GM18526 (cell line): ENCODE results near the gene PSMB10.

Source experiments
- POLR2A ChIP-seq: IDR thresholded peaks from 3 replicates; pipeline ENCODE4 v1.6.1; 2011; ENCODE audit not compliant: insufficient read length; ENCODE audit errors: extremely low read depth

PSMB10 gene

GRCh38 chr16:67893743-67894399 is 42.8 kb downstream of the PSMB10 start:
- TF ChIP-seq POLR2A, result no peak

GRCh38 chr16:67892899-67893742 is 43.5 kb downstream of the PSMB10 start, which contains the start of gene PSKH1:
PSKH1 (plus strand) TSS chr16:67893254; CDS start chr16:67908750, 15,496 bp downstream.
- TF ChIP-seq POLR2A, result peak; percentile 64

GRCh38 chr16:67892375-67892774 is 44.3 kb downstream of the PSMB10 start:
- TF ChIP-seq POLR2A, result no peak

- TF ChIP-seq POLR2A, result no peak
These were observed 48.3 kb downstream of the PSMB10 start for GRCh38 chr16:67888331-67888730.

GRCh38 chr16:67886387-67886786 is 50.3 kb downstream of the PSMB10 start:
- TF ChIP-seq POLR2A, result no peak

GRCh38 chr16:67885976-67886375 is 50.7 kb downstream of the PSMB10 start:
- no peak for TF ChIP-seq POLR2A

- no peak for TF ChIP-seq POLR2A
These were observed 51.1 kb downstream of the PSMB10 start for GRCh38 chr16:67885545-67885944.

GRCh38 chr16:67884684-67885083 is 52.0 kb downstream of the PSMB10 start, which contains the start of gene NRN1L:
NRN1L (plus strand) TSS chr16:67884885; CDS start chr16:67884904, 19 bp downstream.
- no peak for TF ChIP-seq POLR2A
